GM12891 (cell line): Measurements from ENCODE around the gene WNT4.

Experiments
- PAX5 ChIP-seq: IDR thresholded peaks from 2 replicates; pipeline ENCODE4 v1.6.1; 2011; ENCODE audit warnings: low read length, moderate library complexity, mild to moderate bottlenecking; ENCODE audit not compliant: insufficient read depth, severe bottlenecking
- POLR2A ChIP-seq: IDR thresholded peaks from 2 replicates; pipeline ENCODE4 v1.6.1; 2011; ENCODE audit warnings: low read depth, low read length, control low read depth
- POLR2AphosphoS5 ChIP-seq: IDR thresholded peaks from 2 replicates; pipeline ENCODE4 v1.6.1; 2011; ENCODE audit warnings: low read depth, low read length, control low read depth
- POU2F2 ChIP-seq: IDR thresholded peaks from 2 replicates; pipeline ENCODE4 v1.6.1; 2011; ENCODE audit warnings: low read depth, mild to moderate bottlenecking, control low read depth, low read length, moderate library complexity
- SPI1 ChIP-seq: IDR thresholded peaks from 2 replicates; pipeline ENCODE4 v1.6.1; 2011; ENCODE audit warnings: low read depth, low read length, control low read depth
- TAF1 ChIP-seq: IDR thresholded peaks from 2 replicates; pipeline ENCODE4 v1.6.1; 2011; ENCODE audit warnings: low read depth, low read length, control low read depth

DNA sequence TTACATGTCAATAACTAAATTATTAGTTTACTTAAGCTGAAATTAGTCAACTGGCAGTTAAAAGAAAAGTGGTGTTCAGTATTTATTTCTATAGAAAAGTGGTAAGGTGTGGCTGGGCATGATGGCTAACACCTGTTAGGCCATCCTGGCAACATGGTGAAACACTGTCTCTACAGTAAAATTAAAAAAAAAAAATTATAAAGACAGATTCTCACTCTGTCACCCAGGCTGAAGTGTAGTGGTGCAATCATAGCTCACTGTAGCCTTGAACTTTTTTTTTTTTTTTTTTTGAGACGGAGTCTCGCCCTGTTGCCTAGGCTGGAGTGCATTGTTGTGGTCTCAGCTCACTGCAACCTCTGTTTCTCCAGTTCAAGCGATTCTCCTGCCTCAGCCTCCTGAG, 32.9 kb downstream of the WNT4 start:
- TF ChIP-seq POLR2A: no peak
- TF ChIP-seq TAF1: no peak
- TF ChIP-seq POLR2AphosphoS5: no peak
- no peak for TF ChIP-seq PAX5
- no peak for TF ChIP-seq SPI1
- TF ChIP-seq POU2F2: no peak
